Activated T-cell treated with anti-CD3 and anti-CD28 coated beads, Interleukin-2, amount 50 U/mL, for 1 hour (primary cell): ENCODE measurements around the gene IL20.

Source experiments
- DNase-seq: peaks from one replicate; pipeline ENCODE4 v3.0.0-alpha.2; 2020

IL20 gene, protein sequence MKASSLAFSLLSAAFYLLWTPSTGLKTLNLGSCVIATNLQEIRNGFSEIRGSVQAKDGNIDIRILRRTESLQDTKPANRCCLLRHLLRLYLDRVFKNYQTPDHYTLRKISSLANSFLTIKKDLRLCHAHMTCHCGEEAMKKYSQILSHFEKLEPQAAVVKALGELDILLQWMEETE

DNA sequence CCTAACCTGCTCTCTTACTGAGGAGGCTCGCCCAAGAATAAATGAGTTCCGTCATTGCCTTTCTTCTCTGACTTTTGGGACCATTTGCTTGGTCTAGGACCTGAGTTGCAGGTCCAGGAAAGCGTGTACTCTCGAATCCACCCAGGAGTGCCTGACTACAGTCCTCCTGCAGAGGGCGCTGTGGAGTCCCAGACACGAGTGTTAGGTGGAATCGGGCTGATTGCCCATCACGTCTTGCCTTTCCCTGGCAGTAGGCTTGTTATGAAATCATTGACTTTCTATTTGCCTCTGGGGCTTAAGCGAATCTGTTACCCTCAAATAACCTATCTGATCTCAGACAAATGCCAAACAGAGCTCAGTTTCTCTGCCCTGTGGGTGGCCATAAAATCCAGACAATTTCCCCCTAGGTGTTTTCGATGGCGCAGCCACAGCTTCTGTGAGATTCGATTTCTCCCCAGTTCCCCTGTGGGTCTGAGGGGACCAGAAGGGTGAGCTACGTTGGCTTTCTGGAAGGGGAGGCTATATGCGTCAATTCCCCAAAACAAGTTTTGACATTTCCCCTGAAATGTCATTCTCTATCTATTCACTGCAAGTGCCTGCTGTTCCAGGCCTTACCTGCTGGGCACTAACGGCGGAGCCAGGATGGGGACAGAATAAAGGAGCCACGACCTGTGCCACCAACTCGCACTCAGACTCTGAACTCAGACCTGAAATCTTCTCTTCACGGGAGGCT lies at the start of gene IL20:
Gene IL20 (plus strand): TSS at position 685 of the 733 bp plus-strand sequence. CDS start 230 bp downstream, outside the sequence.
- peak; percentile 87 for DNase-seq

DNA sequence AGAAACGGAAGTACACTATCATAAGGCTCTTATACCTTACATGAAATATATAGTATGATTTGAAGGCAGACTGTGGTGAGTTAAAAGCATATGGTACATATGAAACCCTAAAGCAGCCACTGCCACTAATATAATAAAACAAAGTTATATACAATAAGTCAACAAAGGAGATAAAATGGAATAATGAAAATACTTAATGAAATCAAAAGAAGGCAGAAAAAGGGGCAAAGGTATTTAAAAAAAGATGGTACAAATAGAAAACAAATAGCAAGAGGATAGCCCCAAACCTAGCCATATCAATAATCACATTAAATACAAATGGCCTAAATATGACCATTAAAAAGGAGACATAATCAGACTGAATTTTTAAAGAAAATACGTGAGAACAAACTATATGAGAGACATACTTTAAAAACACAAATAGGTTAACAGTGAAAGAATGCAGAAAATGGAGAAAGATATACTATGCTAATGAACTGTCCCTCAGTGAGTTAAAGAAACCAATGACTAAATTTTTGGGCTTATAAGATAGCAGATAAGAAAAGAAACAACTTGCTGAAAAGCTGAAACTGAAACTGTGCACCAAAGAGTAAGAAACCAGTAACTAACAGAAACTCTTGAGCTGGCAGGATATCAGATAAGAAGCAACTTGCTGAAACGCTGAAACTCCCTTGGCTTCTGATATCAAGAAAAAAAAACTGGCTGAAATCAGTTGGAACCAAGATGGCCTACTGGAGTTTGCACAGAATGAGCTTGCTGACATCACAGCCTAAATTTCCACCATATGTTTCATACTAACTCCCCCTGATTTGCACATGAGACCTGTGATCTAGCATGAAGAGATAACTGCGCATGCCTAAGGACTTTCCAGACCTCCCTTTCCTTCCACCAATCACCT lies 48.8 kb upstream of the IL20 start:
- DNase-seq: no peak

DNA sequence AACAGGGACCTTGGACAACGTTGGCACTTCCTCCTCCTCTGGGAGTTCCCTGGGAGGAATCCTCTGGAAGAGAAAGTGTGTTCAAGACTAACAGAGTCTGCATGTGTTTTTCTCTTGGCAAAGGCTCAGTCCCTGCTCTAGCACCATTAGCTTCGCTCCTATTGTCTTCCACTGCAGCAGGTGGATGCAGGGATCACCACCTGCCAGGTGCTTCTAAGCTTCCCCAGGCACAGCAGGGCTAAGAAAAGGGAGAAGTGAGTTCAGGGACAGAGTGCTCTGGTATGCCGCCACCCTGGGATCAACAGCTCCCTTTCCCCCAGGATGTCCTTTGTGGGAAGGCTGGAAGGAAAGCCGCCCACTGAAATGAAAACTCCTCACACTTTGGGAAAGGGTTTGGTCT lies 43.9 kb upstream of the IL20 start:
- no peak for DNase-seq

DNA sequence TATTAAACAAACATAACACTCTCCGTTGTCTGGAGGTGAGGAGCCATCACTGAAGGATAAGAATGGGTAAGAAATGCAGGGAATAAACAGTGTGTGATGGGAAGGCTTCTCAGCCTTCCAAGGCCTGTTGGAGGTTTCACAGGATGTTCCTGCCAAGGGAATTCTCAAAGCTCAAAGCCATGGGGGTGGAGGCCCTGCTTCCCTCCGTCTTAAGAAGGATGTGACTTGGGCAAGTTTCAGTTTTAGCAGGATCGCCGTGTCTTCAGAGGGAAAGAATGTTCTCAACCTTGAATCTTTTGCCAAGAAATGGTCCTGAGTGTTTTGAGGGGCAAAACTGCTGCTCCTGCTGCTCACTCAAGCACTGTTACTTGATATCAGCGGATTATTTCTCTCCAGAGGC lies 41.7 kb upstream of the IL20 start:
- DNase-seq: no peak

DNA sequence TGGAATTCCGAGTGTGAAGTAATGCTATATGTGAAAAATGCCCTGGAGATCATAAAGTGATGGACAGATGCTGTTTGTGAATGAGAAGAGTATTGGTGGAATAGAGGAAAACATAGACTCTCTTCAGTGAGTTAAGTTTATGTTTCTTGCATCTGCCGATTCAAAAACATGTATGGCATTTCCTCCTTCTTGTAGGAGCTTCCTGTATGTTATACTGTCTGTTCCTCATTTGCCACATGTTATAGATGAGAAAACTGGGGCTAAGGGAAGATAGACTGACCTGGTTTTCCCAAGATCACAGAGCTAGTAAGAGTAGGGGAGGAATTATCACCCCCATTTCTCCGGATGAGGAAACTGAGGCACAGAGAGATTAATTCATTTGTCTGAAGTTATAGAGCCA lies 41.1 kb upstream of the IL20 start:
- no peak for DNase-seq

DNA sequence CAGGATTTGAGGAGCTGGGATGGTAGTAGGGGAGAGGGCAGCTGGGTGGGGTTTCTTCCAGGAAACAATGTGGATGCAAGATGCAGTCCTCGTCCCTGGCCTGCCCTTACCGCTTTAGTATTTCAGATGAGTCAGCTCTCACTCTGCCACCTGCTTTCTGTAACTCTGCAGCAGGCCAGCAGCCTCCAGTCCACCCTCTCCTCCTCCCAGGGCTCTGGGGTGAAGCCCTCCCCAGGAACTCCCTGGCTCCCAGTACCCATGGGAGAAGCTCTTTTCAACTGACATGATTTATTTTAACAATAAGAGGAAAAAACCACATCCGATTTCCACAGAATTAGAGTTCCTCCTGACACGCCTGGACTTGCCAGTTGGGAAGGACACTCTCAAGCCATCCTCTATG lies 39.0 kb upstream of the IL20 start:
- no peak for DNase-seq

DNA sequence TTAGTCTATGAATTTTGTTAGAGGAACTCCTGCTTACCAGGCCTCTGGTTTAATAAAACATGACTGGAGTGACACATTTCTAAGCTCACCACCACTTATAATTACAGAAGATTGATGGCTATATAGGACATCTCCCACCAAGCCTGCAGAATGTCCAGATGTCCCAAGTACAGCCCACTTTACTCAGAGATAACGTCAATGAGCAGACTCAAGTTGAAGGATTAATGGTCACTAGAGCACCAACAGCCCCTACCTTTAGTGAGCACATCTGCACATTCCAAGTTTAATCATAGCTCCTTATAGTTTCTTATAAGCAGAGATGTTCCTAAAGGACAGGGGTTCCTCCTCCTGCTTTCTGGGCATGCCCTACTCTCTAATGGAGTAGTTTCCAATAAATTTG lies 37.4 kb upstream of the IL20 start:
- no peak for DNase-seq

DNA sequence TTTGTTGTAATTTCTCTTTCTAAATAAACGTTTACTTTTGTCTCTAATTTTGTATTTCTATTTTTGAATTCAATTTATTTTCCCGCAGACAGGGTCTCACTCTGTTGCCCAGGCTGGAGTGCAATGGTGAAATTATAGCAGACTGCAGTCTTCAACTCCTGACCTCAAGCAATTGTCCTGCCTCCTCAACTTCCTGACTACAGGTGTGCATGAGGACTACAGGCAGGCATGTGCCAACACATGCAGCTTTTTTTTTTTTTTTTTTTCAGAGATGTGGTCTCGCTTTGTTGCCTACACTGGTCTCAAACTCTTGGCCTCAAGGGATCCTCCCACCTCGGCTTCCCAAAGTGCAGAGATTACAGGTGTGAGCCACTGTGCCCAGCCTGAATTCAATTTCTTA lies 36.7 kb upstream of the IL20 start:
- no peak for DNase-seq

DNA sequence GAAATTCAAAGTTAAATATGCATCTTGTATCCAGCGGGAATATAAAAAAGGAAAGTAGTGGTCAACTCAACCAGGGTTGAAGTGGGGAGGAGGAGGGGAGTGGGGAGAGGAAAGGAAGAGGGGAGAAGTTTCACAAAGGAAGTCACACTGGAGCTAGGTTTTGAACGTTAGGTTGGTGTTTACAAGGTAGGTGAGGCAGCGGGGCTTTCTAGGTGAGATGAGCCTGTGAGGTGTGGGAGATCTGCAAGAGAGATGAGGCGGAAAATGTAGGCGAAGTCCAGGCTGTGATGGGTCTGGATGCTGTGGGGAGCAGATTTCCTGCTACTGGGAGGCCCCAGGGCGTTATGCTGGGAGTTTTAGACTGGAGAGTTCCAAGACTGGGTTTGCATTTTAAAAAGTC lies 36.1 kb upstream of the IL20 start:
- DNase-seq: no peak

DNA sequence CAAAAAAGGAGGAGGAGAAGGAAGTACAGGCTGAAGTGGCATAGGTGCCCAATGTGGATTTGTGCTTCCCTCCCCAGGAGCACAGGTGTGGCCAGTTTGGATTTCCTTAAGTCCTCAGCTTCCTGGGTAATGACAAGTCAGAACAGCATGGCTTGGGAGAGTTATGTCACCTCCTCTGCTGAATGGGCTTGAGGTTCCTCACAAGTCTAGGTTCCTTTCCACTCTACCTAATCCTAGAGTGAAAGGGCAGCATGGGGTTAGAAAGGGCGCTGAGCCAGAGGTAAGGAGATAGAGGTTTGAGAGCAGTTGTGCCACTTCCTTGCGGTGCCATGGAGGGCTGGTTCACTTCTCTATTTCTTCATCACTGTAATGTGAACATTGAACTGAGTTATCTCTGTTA lies 35.5 kb upstream of the IL20 start:
- no peak for DNase-seq

DNA sequence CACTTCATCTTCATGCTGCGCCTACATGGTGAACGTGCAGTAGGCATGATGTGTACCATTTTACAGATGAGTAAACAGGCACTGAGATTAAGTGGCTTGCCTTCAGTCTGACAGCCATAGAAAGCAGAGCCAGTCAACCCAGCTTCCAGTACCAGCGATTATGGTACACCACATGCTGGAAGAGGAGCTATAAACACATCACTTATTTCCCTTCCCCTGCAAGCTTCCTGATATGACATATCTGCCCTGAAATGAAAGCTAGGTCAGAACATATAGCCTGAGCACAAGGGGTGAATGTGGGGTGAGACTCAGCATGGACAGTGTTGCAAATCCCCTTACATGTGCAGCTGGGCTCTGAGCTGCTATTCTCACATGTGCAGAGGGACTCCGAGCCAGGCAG lies 33.8 kb upstream of the IL20 start:
- no peak for DNase-seq

DNA sequence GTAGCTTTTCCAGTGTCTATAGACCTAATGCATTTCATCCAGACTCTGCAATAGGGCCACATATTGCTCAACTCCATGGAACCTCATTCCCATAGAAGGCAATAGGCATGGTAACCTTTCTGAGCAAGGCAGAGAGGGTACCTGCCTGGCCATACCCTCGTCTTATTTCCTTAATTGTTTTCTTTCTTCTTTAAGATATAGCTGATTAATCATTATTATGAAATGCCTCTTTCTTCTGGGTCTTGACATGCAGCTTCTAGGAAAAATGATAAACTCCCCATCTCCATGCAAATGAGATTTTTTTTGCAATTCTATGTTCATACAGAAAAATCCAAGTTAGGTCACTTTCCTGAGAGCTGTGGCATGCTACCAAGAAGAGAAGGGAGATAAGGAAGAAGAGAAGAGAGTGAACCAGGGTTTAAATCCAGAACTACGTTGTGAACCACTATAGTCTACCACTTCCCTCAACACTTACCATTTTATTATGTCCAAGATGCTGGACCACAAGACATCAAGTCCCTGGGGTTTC lies 33.0 kb upstream of the IL20 start:
- no peak for DNase-seq

DNA sequence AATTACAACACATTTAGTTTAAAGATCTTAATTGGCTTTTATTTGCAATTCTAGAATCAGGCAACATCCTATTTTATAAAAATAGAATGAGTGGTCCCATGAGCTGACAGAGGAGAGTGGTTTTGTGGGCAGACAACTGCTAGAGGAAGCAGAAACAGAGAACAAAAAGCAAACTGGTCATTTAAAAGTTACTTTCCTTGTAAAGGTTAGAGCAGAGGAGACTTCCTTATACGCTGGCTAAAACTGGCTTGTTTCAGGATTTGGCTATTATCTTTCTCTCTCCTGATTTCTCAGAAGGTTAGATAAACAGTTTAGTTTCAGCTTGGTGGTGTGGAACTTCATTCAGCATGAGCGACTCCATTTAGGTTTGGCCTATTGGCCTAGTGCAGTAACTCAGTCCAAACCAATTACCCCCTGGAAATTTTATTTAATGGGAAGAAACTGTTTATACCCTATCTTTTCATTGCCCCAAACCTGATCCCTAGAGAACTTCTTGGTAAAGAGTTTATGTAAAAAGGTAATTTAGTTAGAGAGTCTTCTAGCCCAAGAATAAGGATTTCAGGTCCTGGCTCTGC lies 32.2 kb upstream of the IL20 start:
- no peak for DNase-seq

DNA sequence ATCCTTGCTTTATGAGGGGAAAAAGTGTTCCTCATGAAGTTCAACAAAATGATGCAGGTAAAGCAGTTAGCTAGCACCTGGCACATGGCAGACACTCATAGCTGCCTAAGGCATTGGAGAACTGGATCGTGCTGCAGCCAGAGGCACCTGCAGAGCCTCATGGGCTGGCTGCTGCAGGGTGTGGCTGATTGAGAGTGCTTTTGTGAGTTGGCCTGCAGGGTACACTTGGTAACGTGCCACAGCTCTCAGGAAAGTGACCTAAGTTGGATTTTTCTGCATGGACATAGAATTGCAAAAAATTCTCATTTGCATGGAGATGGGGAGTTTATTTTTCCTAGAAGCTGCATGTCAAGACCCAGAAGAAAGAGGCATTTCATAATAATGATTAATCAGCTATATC lies 31.6 kb upstream of the IL20 start:
- no peak for DNase-seq

DNA sequence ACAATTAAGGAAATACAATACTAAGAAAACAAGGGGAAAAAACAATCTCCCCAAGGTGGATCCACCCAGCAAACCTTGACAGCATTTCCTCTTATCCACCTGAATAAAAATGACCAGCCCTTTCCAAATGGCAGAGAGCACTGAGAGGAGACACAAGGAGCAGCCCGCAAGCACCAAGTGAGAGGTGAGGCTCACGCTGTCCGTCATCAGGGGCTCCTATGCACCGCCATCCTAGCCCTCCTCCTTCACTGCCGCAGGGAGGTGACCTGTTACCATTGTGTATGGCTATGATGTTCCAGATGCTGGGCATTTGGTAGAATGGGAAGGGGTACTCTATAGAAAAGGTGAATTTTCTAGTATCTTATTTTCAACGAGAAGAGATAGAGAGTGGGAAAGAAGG lies 31.2 kb upstream of the IL20 start:
- no peak for DNase-seq

DNA sequence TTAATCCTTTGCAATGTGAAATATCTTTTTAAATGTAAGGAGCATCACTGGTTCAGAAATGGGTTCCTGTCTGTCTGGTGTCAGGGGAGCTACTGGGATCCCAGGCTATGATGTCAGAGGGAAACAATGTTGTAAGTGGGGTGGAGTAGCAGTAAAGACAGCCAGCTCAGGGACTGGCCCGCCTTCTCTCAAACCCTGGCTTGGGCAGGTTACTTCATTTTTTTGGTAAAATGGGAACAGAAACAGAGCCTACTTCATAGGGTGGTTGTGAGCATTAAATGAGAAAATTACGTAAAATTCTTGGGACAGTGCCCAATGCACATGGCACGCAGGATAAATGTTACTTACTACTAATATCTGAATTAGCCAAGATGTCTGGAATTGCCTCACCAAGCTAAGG lies 30.7 kb upstream of the IL20 start:
- no peak for DNase-seq

DNA sequence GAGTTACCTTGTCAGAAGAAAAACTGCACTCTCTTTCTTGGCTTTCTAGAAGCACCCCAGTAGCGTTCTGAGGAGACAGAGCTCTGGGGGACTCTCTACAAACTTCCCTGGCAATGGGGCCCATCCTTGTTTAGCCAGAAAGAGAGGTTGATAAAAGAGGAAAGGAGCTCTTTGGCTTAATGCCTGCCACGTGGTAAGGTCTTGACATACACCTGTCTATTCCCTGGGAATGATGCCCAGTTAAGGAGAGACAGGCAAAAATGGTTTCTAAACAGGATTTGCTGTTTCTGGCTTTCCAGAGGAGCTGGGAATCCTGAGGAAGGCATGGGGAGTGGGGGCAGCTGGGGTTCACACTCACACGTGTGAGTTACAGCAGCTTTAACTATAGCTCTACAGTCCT lies 30.2 kb upstream of the IL20 start:
- no peak for DNase-seq

DNA sequence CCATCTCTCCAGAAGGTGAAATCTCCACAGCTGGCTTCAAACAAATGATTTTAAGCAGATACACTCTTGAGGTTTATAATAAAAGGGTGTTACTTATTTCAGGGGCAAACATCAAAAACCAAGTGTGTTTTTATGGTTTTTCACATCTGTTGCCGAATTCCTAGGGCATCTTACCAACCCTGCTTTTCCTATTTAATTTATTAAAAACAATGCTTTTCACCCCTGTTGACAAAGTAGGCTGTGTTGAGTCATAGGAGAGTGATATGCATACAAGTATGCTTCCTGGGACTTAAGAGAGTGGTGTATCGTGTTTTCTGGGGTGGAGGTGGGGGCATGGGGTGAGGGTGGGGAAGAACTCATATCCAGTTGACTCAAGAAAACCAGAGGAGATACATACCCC lies 29.3 kb upstream of the IL20 start:
- DNase-seq: no peak

DNA sequence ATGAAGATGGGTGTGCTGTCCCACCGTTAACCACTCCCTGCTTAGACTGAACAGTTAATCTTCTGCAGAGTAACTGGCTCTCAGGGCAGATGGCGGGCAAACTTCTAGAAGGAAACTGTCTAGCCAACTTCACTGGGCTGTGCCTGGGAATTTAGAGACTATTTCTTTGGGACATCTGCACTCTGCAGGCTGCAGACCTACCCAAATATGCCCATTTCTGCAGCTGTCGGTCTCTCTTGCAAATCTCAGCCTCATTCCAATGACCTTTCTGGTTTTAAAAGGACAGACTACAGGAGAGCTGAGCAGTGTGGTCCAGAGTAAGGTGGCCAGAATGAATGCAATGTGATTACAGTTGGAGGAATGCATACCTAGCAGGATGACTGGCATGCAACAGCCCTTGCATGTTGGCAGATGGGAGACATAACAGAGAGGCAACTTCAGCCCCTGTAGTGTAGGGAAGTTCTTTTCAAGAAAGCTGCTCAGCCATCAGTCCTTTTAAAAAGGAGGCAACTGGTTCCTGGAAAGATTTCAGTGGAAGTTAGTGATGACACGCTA lies 26.3 kb upstream of the IL20 start:
- DNase-seq: no peak

DNA sequence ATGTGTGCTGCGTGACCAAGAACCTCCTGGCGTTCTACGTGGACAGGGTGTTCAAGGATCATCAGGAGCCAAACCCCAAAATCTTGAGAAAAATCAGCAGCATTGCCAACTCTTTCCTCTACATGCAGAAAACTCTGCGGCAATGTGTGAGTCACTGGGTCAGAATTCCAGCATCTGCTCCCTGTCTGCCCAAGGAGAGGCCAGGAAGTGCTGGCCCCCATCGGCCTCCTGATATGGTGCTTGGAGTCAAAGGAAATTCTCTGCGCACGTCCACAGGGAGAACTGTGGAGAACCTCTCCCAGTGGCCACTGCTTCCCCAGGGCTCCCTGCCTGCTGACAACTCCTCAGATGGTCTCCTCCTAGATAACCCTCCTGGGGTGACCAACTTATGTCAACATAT lies 25.6 kb upstream of the IL20 start:
- no peak for DNase-seq

DNA sequence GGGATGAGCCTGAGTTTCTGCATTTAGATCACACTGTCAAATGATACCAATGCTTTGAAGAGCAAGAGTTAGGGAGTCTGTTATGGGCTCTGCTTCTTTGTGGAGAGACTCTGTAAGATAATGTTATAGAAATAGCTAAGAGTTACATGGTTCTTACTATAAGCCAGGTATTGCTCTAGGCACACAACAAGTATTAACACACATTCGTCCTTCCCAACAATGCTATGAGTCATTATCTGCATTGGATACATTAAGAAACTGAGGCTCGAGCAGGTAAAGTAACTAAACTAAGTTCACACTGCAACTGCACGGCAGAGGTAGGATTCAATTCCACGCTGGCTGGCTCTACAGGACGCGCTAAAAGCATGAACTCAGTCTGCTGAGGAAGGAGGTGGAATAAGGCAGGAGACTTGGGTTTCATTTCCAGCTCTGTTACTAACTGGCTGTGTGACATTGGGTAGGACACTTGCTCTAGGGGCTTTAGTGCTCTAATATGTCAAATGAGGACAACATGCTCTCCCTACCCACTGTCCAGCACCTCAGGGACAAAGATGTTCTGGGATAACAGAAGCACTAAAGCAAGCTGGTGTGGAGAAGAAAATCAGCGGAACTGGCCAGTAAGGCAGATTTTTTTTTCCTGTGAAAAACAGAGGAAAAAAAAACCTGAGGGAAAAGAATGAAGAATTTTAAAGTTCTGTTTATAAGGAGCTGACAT lies 23.7 kb upstream of the IL20 start:
- no peak for DNase-seq

DNA sequence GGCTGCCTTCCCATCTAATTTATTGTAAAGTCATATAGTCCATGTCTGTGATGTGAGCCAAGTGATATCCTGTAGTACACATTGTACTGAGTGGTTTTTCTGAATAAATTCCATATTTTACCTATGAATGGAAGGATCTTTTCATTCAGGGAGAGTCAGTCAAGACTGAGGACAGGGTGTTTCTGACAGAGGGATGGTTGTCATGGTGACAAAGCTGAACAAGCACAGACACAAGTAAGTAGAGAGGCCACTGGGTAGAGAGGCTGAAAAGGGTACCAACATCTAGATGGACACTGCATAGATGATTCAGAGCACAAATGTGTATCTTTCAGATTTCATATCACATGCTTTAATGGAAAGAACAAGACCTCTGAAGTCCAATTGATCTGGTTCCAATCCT lies 22.6 kb upstream of the IL20 start:
- no peak for DNase-seq
